HG02678 (cell line): ENCODE results near the gene ATP10B.
"Not testable (repeated sequence)": the region's sequence is repeated elsewhere in the genome, so short reads cannot be mapped to it uniquely, and the experiment has no call there.

Source experiments
- ATAC-seq: cut with Tn5 transposase; IDR thresholded peaks from one replicate; pipeline ENCODE4 v1.9.1; 2021; ENCODE audit warnings: mild to moderate bottlenecking, moderate library complexity; ENCODE audit not compliant: unreplicated experiment

The ATP10B gene, protein sequence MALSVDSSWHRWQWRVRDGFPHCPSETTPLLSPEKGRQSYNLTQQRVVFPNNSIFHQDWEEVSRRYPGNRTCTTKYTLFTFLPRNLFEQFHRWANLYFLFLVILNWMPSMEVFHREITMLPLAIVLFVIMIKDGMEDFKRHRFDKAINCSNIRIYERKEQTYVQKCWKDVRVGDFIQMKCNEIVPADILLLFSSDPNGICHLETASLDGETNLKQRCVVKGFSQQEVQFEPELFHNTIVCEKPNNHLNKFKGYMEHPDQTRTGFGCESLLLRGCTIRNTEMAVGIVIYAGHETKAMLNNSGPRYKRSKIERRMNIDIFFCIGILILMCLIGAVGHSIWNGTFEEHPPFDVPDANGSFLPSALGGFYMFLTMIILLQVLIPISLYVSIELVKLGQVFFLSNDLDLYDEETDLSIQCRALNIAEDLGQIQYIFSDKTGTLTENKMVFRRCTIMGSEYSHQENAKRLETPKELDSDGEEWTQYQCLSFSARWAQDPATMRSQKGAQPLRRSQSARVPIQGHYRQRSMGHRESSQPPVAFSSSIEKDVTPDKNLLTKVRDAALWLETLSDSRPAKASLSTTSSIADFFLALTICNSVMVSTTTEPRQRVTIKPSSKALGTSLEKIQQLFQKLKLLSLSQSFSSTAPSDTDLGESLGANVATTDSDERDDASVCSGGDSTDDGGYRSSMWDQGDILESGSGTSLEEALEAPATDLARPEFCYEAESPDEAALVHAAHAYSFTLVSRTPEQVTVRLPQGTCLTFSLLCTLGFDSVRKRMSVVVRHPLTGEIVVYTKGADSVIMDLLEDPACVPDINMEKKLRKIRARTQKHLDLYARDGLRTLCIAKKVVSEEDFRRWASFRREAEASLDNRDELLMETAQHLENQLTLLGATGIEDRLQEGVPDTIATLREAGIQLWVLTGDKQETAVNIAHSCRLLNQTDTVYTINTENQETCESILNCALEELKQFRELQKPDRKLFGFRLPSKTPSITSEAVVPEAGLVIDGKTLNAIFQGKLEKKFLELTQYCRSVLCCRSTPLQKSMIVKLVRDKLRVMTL (N-terminal part only)

DNA sequence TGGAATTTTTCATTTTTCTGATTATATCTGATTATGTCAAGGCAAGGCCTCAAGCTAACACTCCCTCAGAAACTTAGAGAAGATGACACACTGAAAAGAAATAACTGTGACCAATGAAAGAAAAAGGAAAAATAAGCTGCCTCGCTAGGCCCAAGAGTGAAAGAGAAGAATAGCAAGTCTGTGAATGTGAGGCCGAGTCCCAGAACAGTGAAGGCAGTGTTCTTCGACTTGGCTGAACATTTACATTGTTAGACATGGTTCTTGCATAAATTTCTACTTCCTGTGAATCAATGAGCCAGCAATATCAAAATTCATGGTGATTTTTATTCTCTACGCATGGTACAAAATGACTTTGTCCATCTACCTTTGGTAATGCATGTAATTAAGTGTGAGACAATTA lies at the start of gene ATP10B:
Gene ATP10B (minus strand): TSS at position 163 of the 400 bp plus-strand sequence. CDS start 164,137 bp downstream, outside the sequence.
- no peak for ATAC-seq

DNA sequence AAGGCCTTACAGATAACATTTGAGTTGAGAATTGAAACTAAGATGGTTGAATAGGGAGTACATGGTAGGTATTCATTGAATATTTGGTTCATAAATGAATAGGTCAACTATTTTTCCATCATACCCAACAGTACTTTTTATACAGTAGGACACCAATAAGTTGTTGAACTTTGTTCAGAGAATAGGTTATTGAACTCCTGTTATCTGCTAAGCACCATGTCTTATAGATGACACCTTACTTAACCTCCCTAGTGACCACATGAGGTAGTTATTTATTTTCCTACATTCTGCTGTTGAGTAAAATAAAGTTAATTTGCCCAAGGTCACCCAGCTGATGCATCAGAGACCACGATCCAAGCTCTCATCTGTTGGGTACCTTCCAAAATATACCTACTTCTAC lies 49.6 kb upstream of the ATP10B start:
- ATAC-seq, result no peak

DNA sequence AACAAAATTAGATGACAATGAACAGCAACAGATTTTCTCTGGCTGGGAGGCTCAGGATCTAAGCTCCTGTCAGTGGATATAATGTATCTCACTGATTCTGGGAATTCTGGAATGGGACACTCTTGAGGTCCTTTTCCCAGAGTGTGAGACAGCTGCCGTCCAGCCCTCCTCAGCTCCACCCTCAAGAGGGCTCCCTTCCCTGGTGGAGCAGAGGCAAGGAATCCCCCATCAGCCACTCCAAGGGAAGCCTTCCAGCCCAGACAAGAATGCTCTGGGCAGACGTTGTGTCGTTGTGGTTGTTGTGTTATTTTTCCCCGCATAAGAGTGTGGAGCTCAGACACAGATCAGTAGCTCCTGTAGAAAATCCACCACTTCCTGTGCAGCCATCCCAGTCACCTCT lies 47.7 kb upstream of the ATP10B start:
- ATAC-seq, result no peak

DNA sequence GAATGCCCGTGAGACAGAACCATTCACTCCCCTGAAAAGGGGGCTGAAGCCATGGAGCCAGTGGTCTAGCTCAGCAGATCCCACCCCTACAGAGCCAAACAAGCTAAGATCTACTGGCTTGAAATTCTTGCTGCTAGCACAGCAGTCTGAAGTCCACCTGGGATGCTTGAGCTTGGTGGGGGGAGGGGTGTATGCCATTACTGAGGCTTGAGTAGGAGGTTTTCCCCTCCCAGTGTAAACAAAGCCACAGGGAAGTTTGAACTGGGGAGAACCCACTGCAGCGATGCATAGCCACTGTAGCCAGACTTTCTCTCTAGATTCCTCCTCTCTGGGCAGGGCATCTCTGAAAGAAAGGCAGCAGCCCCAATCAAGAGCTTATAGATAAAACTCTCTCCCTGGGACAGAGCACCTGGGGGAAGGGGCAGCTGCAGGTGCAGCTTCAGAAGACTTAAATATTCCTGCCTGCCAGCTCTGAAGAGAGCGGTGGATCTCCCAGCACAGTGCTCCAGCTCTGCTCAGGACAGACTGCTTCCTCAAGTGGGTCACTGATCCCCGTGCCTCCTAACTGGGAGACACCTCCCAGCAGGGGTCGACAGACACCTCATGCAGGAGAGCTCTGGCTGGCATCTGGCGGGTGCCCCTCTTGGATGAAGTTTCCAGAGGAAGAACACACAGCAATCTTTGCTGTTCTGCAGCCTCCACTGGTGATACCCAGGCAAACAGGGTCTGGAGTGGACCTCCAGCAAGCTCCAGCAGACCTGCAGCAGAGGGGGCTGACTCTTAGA lies 41.4 kb upstream of the ATP10B start:
- ATAC-seq, result not testable (repeated sequence)

DNA sequence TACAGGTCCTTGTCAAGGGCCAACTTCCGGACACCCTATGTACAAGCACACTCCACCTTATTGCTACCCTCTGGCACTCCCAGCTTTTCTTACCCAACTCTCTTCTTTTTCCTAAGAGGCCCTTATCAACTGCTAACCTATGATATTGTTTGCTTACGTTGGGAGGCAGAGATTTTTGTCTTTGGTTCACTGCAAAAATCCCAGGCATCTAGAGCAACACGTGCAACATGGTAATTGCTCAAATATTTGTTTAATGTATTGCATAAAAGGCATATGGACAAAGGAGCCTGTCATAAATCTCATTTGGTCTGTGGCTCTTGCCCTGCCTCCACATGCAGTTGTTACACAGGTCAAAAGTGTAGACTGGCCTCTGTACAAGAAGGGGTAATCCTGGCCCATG lies 35.8 kb upstream of the ATP10B start:
- no peak for ATAC-seq

DNA sequence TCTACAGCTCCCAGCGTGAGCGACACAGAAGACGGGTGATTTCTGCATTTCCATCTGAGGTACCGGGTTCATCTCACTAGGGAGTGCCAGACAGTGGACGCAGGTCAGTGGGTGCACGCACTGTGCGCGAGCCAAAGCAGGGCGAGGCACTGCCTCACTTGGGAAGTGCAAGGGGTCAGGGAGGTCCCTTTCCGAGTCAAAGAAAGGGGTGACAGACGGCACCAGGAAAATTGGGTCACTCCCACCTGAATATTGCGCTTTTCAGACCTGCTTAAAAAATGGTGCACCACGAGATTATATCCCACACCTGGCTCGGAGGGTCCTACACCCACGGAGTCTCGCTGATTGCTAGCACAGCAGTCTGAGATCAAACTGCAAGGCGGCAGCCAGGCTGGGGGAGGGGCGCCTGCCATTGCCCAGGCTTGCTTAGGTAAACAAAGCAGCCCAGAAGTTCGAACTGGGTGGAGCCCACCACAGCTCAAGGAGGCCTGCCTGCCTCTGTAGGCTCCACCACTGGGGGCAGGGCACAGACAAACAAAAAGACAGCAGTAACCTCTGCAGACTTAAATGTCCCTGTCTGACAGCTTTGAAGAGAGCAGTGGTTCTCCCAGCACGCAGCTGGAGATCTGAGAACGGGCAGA lies 21.7 kb upstream of the ATP10B start:
- not testable (repeated sequence) for ATAC-seq

DNA sequence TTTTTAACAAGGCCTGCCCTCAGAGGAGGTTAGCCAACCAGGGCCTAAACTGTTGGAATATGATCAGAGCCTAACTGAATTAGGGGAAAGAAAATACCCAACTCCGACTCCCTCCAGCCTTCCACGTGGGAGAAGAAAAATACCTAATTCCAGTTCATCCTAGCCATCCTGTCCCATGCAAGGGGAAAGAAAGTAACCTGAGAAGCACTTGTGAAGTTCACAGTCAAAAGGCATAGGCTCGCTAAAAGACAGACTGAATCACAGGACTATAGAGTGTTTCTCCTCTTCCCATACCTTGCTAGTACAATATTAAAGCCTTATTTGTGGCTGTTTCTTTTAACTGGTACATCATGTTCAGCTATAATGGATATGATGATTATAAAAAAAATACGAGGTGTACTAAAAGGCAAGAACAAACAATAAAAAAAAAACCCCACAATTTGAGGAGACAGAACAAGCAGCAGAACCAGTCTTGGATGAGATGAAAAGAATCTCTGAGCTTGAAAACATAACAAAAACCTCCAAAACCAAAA lies 18.0 kb upstream of the ATP10B start:
- no peak for ATAC-seq

DNA sequence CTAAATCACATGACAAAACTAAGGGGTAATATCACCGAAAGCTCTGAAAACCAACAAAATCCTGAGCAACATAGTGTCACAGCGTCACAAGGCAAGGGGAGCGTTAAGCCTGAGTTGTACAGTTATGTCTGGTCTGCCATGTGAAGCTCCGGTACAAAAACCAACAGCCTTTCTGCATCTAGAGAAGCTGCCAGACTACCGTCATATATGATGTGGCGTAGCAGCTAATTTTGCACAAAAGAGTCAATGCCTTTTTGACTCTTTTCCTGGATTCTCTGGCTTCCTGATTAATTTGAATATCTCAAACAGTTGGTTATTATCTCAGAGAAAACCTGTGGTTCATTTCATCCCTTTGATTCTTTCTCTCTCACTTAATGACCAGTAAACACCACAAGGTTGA lies 16.0 kb upstream of the ATP10B start:
- ATAC-seq, result no peak

DNA sequence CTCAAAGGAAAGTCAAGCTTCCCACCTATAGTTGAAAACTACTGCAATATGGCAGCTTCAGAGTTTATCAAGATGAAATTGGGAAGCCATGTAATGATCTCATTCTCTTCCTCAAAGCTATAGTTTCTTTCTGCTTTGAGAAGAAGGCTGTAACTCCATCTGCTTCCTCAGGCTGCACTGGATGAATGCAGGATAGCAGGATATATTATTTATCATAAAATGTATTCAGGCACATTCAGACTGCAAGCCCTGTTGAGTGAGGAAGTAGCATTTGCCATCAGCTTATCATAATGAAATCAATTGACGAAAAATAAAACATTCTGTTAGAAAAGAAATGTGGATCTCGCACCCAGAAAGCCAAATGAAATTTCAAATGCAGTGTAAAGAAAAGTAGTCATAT lies 560 bp downstream of the ATP10B start:
- ATAC-seq, result no peak

DNA sequence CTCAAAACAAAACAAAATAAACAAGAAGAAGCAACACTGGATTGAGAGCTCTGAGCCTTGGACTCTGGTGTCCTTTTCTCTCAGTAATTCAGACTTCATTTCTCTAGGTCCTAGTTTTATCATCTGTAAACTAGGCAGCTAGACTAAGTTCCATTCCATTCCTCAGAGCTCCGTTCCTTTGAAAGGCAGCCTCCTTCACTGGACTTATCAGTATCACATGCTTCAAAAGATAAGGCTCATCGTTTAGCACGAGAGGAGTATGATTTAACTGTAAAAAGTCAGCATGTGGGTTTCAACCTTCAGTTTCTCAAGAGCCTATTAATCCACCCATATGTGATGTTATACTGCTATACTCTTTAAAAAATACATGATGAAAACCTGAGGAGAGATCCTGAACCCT lies 1.6 kb downstream of the ATP10B start:
- ATAC-seq, result no peak

DNA sequence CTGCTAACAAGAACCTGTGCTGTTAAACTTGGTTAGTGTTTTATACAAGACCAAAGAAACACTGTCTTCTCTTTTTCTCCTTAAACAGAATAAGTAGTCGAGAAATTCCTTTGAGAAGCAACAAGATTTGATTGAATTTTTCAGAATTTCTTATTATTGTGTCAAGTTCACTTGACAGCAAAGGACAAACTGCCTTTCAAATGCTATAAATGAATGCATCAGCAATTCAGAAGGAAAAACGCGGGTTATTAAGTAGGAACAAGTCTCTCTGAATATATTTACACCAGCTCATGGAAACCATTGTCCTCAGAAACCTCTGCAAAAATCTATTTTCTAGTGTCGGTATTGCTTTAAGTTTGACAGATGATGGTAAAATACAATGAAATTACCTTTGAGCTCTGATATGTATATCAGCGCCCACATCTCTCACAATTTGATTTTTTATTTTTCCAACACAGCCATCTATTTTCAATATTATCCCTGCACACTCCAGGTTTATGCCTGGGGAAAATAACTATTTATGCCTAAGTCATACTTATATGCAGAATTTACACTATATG lies 4.4 kb downstream of the ATP10B start:
- ATAC-seq, result no peak

DNA sequence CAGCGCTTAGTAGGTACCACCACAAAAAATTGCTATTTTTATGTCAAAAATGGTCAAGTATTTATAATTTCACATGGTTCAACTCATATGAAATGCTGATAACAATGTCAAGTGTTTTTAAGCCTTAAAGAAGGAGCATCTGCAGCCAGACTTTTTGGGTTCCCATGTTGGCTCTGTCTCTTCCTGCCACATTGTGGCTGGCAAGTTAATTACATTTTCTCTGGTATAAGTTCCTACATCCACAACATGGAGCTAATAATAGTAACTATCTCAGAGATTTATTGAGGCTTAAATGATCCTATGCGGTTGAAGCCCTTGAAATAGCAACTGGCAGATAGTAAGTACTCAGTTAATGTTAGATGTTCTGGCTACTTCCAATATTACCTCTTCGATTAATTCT lies 5.4 kb downstream of the ATP10B start:
- no peak for ATAC-seq

DNA sequence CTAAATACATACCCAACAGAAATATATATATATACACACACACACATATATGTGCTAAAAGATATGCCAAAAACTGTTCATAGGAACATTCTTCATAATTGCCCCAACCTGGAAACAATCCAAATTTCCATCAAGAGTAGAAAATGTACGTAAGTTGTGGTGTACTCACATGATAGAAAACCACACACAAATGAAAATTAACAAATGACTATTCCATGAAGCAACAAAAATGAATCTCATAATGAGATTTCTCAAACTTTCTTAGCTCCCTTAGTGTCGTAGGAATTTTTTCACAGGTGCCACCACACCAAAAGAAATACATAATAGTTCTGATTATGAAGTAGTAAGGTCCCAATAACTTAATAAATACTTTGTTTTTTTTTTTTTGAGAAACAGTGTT lies 7.8 kb downstream of the ATP10B start:
- ATAC-seq, result no peak

DNA sequence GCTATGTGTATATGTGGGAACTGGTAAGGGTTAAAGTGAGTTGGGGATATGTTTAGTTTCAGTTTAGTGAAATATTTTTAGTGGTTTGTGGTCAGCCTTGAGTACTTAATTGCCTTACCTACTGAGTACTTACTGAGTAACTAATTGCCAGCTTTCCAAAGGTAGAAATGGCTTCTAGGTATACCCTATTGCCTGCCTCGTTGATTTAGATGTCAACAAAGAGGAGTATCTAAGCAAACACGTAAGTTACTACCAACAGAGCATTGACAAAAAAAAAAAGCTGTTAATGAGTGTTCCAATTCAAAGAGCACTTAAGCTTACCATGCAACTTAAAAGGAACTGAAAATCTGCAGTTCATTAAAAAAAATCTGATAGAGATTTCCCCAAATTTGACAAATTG lies 8.8 kb downstream of the ATP10B start:
- ATAC-seq, result peak; percentile 96

DNA sequence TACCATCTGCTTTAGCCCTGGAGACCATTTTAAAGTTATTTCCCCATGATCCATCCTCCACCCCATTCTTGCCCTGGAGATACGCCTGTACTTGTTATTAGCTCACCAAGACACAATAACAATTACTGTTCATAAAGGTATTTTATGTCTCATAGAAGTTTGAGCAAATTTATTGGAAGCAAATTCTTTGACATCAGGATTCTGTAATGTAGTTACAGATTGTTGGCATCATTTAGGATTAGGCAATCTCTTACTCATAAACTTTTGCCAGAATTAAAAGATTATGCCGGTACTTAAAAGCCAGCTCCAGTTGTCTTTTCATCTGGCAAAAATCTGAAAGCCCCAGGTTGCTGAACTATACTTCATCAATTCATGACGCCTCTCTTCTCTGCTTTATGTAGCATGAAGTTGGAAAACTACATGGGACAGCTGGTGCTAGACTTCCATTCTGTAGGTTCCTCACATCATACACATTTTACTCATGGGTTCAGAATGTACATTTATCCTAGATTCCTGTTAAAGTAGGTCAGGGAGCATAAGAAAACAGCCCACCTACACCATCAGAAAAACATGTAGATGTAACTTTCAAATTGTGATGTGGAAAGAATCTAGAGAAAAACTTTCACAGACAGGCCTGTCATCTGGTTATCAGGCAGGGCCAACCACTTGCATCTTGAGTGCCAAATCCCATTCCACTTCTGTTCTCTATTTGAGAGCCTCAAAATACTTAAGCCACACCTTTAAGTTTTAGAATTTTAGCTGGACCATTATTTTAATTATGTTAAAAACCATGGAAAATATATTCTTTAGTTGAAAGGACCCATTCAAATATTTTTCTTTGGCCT lies 14.0 kb downstream of the ATP10B start:
- no peak for ATAC-seq

DNA sequence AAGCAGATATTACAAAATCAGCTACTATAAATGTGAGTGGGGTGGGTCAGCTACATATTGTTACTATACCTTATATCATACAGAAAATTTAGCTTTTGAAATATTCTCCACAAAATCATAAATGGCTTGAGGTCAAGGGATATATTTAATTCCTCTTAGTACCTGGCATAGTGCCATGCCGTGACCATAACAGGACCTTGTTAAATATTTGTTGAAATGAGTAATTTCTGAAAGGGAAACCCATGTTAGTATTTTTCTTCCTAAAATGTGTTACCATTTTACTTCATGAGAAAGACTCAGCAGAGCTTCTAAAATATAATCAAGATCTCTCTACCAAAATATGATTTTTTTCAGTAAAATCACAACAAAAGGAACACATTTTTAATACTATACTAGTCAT lies 14.8 kb downstream of the ATP10B start:
- ATAC-seq, result no peak

DNA sequence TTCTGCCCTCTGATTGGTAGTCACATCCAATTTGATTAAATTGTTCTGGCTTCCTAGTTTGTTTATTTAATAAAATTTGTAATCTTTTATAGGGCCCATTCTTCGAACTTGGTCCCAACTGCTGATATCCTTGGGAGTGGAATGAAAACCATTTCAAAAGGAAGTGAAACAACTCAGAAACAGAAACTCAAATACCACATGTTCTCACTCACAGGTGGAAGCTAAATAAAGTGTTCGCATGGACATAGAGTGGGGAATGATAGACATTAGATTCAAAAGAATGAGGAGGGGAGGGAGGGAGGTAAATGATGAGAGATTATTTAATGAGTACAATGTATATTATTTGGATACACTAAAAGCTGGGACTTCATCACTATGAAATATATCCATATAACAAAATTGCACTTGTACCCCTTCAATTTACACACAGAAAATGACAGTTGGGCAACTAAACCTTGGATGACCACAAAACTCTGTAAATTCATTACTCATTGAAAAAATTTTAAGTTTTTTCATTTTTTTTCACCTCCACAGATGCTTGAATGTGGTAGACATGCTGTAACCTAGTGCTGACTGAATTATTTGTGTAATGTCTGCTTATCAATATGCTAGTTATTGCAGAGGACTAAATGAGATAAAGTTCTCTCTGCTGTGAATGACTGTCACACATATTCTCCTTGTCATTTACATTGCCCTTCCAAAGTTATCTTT lies 16.0 kb downstream of the ATP10B start:
- ATAC-seq, result peak; percentile 63

DNA sequence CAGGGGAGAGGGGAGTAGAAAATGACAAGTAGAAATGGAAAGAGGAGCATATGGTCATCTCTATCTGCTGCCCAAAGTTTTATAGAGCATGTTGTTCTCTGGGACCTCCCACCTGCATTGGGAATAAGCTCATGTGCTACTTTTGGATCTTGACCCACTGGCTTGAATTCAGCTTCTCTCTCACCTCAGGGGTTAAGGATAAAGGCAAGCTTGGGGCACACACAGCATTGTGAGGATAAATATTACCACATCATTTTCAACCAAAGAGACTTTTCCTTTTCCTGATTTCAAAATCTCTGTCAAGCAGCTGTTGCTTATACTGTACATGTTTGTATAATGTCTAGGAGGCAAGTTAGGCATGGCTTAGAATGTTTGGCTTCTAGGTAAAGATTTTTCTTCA lies 16.6 kb downstream of the ATP10B start:
- ATAC-seq, result peak; percentile 17
